HT-29 (cell line): ENCODE results near the gene NDUFA5. TPM values are rescaled to one million over a fixed set of nuclear protein-coding genes. Genes with fewer than 3 reads are reported as not detected.

ENCODE experiments used
- DNase-seq: peaks from one replicate; pipeline ENCODE4 v3.0.0-alpha.2; 2015; ENCODE audit warnings: low spot score
- total RNA-seq: library from RNA; depleted of rRNA; stranded (reverse); fragments of >200 nt; shearing (Covaris generic); gene quantifications from 2 replicates; pipeline ENCODE4 v1.2.3, GENCODE V29; 2014; rRNA removed

The NDUFA5 gene
- 16.3 and 19.2 TPM in 2 replicates for total RNA-seq

DNA sequence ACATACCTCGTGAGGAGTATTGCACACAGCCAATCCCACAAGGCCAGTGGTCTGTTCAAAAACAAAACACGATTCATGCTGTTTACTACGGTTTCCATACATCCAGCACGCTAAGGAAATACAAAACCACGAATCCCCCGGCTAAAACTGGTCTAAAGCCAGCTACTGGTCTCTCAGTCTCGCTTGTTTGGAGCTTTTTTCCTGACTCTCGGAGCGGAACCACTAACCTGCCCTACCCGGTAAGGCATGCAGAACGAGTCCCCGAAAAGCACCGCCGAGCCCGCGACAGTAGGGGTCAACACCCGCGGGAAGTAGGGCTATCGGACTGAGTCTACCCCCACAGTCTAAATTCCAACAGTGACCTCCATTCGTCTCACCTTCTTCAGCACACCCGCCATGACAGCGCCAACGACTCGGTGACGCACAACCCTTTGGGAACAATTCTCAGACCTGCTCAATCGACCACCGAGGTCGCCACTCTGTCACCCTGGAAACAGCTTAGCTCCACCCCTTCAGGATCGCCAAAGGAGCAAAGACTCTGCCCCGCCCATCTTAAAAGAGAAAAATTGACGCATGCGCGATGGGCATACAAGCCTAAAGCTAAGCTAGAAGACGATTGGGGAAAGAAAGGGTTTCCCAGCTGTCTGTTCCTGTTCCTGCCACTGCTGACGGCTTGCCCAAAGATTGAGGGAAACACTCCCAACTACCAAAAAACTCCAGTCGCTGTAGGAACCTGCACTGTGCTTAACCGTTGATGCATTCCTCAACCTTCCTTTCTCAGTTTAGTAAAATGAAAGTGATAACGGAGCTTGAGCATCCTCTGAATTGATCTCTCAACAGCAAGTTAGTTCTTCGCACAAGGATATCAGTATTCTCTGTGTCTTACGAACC is at the start of gene NDUFA5:
Gene NDUFA5 (minus strand): TSS at position 421 of the 891 bp plus-strand sequence. CDS start 23 bp downstream, at position 398.
- peak; percentile 100 for DNase-seq

DNA sequence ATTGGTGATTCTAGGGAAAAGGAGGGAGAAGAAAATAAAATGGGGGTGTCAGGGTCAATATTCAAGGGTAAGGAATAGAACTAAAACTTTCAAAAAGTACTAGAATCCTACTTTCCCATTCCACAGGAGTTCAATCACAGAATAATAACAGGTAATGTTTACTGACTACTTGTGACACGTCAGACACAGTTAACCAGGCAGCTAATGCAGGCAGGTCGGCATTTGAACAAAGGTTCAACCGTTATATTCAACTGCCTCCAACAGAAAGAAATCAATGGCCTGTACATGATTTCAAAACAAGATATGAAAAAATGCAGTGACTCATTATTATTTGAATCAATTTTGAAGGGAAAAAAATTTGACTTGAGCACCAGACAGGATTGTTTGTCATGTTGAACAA is 47.1 kb upstream of the NDUFA5 start:
- no peak for DNase-seq

DNA sequence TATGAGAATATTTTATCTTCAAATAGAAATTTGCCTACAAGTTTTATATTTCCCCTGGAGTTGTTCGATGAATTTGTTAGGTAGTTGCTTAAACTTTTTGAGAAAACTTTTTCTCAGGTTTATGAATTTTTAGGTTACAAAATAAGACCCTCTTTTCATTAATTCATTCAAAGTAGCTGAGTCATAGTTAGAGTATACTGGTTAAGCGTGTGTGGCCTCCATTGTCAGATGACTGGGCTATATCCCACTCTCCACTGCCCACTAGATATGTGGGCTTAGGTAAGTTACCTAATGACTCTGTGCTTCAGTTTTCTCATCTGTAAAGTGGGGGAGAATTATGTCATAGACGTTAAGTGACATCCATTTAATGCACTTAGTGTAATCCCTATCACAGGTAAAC is 45.0 kb upstream of the NDUFA5 start:
- DNase-seq: no peak

DNA sequence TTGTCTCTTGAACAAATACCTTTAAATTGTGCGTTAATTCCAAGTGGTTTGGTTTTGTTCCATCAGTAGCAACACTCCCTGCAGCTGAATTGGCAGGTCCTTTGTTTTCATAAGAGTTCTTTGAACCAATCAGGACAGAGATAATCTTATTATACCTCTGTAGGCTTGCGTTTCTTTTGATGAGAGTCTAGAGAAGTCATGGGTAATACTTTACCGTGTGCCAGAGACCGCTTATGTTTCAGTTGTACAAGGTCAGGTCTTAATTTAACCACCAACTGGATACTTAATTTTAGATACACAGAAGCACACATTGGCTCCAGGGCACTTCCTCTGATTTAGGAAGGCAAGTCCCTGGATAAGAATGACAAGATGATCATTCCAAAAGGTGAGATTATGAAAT is 43.9 kb upstream of the NDUFA5 start, which contains the start of gene ASB15:
Gene ASB15 (plus strand): TSS at position 292 of the 400 bp plus-strand sequence. CDS start 12,682 bp downstream, outside the sequence.
- DNase-seq: no peak

DNA sequence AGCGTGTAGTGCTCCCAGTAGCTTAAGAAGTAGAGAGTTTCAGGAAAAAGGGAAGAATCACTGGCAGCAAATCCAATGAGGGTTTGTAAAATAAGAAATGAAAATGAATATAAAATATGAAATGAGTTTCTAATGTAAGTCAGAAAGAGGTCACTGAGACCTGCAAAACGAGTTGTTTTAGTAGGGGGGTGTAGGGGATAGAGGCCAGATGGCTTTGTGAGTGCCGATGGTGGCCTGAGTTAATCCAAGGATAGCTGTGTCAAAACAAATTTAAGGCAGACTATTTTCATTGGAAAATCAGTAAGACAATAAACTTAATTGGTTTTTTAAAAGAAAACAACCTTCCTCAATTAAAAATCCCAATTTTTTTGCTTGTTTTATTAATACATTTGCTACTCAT is 43.3 kb upstream of the NDUFA5 start:
- DNase-seq: no peak

DNA sequence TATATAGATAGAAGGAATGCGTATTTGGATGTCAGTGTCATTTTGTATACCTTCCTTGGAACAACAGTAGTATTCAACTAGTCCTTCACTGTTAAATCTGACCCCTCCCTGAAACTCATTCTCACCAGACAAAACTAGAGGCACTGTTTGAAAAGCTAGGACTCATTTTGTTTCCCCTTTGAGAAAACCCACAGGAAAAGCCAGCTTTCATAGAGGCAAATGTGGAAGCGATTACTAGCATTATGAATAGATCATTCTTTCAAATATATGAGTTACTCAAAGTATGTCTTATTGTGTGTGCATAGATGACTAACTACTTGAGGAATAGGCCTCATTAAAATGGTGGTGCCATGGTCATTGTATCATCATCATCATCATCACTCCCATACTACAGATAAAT is 42.1 kb upstream of the NDUFA5 start:
- no peak for DNase-seq

DNA sequence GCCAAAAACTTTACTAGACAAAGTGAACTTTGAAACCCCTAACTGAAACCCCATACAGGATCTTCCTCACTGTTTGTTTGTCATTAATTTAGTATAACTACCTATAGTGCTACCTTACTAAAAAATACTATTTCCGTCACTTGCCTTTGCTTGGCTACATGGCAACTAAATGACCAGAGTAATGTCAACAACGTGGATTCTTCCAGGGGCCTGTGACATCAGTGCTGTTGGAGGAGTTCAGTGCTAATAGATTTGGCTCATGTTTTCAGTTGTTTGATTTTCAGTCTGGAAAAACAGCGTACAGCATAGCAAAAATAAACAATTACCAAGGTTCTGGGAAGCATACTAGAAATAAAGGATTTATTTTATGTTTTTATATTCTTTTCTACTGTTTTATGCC is 41.0 kb upstream of the NDUFA5 start:
- DNase-seq: no peak

DNA sequence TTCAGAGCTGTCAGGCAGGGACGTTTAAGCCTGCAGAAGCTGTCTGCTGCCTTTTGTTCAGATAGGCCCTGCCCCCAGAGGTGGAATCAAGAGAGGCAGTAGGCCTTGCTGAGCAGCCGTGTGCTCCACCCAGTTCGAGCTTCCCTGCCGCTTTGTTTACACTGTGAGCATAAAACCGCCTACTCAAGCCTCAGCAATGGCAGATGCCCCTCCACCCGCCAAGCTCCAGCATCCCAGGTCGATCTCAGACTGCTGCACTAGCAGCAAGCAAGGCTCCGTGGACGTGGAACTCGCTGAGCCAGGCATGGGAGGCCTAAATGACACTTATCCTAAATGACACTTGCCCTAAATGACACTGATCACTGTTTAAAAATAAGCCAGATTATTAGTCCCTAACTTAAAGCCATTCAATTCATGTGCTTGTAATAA is 37.2 kb upstream of the NDUFA5 start:
- DNase-seq: peak; percentile 90

DNA sequence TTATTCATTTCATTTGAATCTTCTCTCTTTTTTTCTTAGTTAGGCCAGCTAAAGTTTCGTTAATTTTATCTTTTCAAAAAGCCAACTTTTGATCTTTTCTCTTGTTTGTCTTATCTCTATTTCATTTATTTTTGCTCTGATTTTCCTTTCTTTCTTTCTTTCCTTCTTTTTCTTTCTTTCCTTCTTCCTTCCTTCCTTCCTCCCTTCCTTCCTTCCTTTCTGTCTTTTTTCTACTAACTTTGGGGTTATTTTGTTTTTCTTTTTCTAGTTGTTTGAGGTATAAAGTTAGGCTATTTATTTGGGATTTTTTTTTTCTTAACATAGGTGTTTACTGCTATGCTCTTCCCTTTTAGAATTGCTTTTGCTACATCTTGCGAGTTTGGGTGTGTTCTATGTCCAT is 30.8 kb upstream of the NDUFA5 start:
- DNase-seq: no peak

DNA sequence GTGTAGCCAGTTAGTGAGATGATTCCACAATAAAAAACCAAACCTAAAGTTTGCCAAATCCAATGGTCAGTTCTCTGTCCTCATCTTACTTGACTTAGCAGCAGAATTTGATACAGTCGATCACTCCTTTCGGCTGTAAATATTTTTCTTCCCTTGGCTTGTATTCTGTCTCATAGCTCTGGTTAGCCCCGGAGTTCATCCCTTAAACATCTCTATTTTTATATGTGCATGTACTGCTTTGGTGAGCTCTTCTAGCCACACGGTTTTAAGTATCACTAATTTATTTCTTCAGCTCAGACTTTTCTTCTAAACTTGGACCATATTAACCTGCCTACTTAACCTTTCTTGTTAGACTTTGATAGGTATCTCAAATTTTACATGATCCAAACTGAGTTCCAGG is 26.2 kb upstream of the NDUFA5 start:
- no peak for DNase-seq

DNA sequence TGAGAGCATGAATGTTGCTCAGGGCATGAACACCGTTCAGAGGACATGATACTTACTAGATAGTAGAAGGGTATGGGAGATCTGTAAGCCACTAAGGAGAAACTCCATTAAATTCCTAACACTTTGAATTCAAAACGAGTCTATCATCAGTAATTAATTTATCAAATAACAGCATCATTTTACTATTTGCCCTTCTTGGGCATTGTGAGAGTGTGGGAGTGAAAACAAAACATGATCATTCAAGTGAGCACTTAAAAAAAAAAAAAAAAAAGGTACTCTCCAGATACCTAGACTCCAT is 23.5 kb upstream of the NDUFA5 start:
- DNase-seq: no peak

DNA sequence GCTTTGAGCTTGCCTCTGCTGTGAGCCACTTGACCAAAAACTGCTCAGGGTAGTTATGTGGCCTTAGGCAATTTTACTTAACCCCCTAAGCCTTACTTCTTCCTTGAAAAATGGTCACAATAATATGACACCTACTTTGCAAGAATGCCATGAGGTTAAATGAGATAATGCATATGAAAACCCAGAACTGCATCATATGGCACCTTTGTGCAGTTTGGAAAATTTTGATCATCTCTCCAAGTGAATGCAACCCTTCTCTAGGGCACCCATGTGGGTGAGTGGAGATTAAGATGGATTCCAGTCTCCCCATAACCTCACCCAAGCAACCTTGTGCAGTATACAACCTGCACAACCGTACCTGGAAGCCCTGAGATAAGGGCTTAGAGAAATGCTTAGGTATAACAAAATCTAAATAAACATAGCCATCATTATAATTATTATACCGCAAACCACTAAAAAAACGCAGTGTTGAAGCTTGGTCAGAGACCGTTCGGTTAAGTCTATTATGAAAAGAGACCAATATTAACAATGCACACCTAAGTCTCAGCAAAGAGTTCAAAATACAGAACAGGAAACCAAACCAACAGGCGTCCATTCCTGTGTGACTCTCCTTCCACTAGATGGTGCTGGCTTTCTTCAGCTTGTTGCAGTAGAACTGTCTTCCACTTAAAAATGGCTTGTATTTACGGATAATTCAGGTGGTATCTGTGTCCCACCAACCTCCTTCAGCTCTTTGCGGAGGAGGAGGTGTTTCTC is 23.0 kb upstream of the NDUFA5 start:
- DNase-seq: peak; percentile 70

DNA sequence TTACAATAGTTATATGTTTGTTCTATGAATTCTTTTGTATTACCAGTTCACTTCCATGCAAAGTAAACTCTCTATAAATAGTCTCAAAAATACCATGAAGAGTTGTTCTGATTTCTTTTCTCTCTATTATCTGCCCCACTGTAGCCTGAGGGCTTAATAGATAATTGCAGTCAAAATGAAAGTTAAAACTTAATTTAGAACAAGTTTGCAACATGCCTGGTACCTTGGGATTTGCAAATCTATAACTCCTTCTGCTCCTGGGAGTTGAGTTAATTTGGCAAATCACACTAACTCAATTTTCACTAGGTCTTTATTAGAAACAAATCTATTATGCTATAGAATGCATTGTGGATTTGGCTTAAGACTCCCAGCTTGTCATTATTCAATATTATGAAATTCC is 21.8 kb upstream of the NDUFA5 start:
- DNase-seq: no peak

DNA sequence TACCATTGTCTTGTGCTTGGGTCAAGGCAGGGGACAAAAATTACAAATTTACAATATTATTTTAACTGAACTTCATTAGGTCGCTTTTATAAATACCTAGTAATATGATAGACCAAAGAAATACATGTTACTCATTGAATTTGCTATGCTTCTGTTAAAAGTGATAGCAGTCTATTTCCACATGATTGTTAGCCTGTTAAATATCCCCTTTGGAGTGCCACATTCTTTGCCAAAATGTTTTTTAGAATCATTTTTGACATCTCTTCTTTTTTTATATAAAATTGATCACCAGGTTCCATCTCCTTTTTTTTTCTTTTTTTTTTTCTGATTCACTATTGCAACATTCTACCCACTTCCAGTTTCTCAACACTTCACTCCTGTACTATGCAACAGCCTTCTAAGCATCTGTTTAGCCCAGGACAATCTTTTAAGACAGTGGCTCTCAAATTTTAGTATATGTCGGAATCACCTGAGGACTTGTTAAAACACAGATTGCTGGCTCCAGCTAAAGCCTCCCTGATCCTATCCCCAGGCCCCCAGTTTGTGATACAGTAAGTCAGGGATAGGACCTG is 16.4 kb upstream of the NDUFA5 start:
- no peak for DNase-seq

DNA sequence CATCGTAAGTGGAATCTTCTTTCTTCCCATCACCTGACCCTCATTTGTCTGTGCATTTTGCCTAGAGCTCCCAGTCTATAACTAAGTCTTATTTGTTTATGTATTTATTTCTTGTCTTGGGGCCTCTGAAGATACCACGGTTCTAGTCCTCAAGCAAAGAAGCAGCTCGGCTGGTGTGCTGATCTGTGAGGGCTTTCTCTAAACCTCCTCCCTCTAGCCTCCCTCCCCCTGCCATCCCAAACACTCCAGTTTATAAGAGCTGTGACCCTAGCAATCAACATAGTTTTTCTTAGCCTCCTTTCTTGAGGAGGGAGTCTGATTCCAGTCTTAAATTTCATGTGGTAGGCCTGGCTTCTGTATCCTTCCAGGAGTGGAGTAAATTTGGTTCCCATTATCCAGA is 15.7 kb upstream of the NDUFA5 start:
- DNase-seq: no peak

DNA sequence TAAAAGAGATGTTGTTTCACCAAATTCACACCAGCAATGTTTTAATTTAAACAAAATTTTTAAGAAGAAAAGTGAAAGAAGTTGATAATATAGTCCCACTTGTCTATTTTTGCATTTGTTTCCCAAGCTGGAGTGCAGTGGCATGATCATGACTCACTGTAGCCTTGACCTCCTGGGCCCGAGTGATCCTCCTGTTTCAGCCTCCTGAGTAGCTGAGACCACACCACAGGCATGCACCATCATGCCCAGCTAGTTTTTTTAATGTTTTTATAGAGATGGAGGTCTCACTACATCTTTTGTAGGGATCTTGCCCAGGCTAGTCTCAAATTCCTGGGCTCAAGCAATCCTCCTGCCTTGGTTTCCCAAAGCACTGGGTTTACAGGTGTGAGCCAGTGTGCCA is 14.1 kb upstream of the NDUFA5 start:
- no peak for DNase-seq

DNA sequence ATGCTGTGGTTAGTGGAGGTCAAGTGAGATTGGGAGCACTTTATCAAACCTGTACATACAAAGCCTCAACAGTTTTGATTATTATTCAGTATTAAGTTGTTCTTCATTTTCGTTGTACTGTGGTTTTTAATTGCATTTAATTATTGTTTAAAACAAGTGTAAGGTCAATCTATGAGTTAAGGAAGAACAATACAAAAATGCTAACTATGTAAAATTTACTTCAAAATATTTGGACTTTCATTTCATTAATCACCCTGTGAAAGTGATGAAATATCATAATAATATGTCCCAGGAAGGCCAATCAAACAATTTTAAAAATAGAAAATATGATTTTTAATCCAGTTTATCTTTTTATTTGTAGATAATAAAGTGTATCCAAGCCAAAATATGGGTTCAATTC is 13.6 kb upstream of the NDUFA5 start:
- no peak for DNase-seq

DNA sequence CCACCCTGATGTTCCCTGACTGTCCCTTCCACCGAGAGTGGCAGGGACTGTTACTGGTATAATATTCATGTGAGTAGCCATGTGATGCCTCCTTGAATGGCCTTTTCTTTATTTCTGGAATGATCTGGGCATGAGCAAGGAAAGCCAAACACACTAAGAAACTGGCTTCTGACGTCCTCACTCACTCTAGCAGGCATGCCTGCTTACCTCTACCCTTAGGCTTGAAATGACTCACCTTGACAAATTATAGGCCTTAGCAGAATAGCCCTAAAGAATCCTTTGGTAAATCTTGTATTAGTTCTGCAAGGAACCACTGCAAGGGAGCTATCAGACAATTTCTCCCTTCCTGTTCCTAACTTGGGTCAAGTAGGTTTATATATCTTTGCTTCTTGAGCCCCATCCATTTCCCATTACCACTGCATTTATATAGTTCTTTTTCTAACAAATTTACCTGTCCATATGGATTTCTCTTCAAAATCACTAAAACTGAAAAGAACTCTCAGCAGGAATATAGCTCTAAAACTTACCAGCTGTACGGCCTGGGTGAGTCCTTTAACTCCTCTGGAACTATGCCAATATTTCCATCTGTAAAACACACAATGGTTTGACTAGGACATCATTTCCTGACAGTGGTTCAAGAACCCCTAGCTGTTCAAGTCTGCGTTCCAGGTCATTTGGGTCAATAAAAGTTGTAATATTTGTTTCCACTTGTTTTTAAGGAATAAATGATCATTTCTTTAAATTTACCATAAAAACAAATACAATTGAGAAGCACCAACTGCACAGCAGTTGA is 13.0 kb upstream of the NDUFA5 start:
- DNase-seq: no peak

DNA sequence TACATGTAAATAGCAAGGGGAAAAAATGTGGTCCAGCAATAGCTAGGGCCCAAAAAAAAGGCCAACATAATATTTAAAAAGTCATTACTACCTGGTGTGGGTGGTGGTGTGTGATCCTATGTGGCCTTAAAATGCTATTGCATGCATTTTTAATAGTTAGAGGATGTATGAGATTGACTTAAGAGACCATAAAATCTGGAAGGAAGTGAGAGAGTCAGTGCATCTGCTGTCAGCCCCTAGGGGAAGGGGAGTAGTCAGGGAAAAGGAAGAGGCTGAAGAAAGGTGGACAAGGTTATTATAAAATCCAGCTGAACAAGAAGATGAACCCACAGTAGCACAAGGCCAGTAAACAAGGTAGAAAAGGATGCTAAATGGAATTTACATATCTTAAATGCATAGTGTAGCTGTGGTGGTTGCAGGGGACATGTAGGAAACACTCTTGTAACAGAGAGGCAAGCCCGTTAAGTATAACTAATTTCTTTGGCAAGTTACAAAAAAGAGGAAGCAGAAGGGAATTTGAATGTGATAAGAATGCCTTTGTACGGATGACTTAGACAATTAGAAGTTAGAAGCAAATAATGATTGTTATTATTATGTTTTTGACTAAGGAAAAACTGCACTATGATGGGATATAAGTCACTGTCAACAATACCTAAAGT is 11.9 kb upstream of the NDUFA5 start:
- no peak for DNase-seq

DNA sequence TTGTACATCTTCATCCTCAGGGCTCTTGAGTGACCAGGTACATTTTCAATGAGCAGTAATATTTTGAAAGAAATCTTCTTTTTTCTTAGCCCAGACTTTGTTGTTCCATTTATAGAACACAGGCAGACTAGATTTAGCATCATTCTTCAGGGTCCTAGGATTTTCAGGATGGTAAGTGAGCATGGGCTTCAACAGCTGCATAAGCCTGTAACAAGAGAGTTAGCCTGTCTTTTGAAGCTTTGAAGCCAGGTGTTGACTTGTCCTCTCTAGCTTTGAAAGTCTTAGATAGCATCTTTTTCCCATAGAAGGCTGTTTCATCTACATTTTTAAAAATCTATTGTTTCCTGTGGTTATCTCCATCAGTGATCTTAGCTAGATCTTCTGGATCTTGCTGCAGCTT is 4.5 kb upstream of the NDUFA5 start:
- no peak for DNase-seq

DNA sequence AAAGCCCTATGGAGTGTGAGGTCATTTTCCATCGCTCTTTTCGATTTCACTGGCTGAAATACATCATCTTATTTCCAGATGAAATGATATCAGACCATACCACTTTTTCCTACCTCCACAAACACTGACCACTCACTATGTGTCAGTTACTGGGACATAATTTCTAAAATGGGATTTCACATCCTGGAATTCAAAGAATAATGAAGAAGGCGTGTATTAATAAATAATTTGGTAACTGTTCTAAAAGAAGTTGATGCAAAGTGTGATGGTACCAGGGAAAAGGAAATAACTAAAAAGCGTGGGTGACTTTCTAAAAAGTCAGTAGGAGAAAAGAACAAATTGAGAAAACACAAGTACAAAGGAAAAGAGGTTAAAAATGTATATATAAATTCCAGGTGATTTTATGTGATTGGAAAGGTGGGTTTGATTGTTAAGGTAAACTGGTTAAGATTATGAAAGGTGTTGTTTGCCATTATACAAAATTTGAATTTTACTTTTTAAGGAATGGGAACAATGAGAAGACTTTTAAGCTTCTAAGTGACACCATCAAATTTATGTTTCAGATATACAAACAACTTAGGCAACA is 764 bp upstream of the NDUFA5 start:
- DNase-seq: no peak
